GM10248 (cell line): ENCODE results near the gene CDC40.
"Not testable (repeated sequence)": the region's sequence is repeated elsewhere in the genome, so short reads cannot be mapped to it uniquely, and the experiment has no call there.

Source experiments
- CTCF ChIA-PET: fragments of 300-600 bp; sonication (Branson Sonifier 250); formaldehyde crosslinking; extraction: SDS; loops from one replicate; lab custom pipeline; 2021; ENCODE audit warnings: antibody characterized with exemption; lab: Yijun Ruan, JAX
- POLR2A ChIA-PET: fragments of 350-650 bp; sonication (Branson Sonifier 250); formaldehyde crosslinking; extraction: SDS; loops from one replicate; lab custom pipeline; 2020; ENCODE audit warnings: antibody characterized with exemption; lab: Yijun Ruan, JAX
- DNase-seq: peaks from one replicate; pipeline ENCODE4 v3.0.0; 2012; ENCODE audit errors: extremely low spot score
- CTCF ChIP-seq: IDR thresholded peaks from 2 replicates; pipeline ENCODE4 v1.5.1; 2012; ENCODE audit warnings: mild to moderate bottlenecking, low read depth; ENCODE audit errors: extremely low read depth, missing control alignments, control extremely low read depth

Gene CDC40

GRCh38 chr6:110216140-110216539 lies 35.9 kb downstream of the CDC40 start:
- no peak for DNase-seq
- TF ChIP-seq CTCF = no peak
- ChIA-PET CTCF (interaction anchor here (1.0 to 3.3 kb wide), 3 partner anchors 11 to 36 kb away, joined by 3 to 21 read pairs (median 3); partner anchors contain the start of genes CDC40 and WASF1), POLR2A (no interaction called here)

- CTCF ChIA-PET = interaction anchor here (1.0 to 3.4 kb wide), 3 partner anchors 11 to 37 kb away, joined by 3 to 16 read pairs (median 3); partner anchors contain the start of genes CDC40 and WASF1
- TF ChIP-seq CTCF = no peak
Observed at GRCh38 chr6:110217266-110217665, 37.0 kb downstream of the CDC40 start.

GRCh38 chr6:110221738-110222137 lies 41.5 kb downstream of the CDC40 start:
- ChIA-PET CTCF (interaction anchor here (1.2 kb wide), 1 partner anchor 47 kb away, joined by 3 read pairs; no protein-coding TSS in a partner anchor), POLR2A (no interaction called here)
- no peak for DNase-seq
- no peak for TF ChIP-seq CTCF

More at GRCh38 chr6:110217266-110217665, 37.0 kb downstream of the CDC40 start:
- POLR2A ChIA-PET = no interaction called here
- DNase-seq = no peak

- ChIA-PET CTCF (interaction anchor here (0.8 to 1.3 kb wide), 2 partner anchors 16 to 42 kb away, joined by 3 read pairs; no protein-coding TSS in a partner anchor), POLR2A (no interaction called here)
- no peak for TF ChIP-seq CTCF
- DNase-seq = no peak
Observed at GRCh38 chr6:110226261-110226660, 46.0 kb downstream of the CDC40 start.

- TF ChIP-seq CTCF = no peak
- DNase-seq = no peak
- CTCF ChIA-PET = no interaction called here
- POLR2A ChIA-PET = no interaction called here
Observed at GRCh38 chr6:110232450-110232849, 52.2 kb downstream of the CDC40 start.

GRCh38 chr6:110233770-110234374 lies 53.6 kb downstream of the CDC40 start:
- CTCF ChIA-PET = interaction anchor here (1.2 kb wide), 1 partner anchor 10 kb away, joined by 3 read pairs; no protein-coding TSS in a partner anchor
- POLR2A ChIA-PET = no interaction called here
- DNase-seq = peak; percentile 70
- no peak for TF ChIP-seq CTCF

GRCh38 chr6:110236007-110236406 lies 55.8 kb downstream of the CDC40 start:
- DNase-seq, POLR2A ChIA-PET: not testable (repeated sequence)
- CTCF ChIA-PET = interaction anchor here (1.0 to 1.5 kb wide), 2 partner anchors 12 to 105 kb away, joined by 3 to 4 read pairs; no protein-coding TSS in a partner anchor
